ENCODE measurements around the gene MFN2.
A peak's percentile ranks its signal among the peaks of the same experiment; 100 is the strongest.

The MFN2 gene

GRCh38 chr1:12019858-12020509 lies 39.7 kb downstream of the MFN2 start (continued):
- TF ChIP-seq ZNF362 (tag by site-specific recombination; IDR thresholded peaks at IDR 0.05) (no peak), ZNF174 (tag by site-specific recombination; IDR thresholded peaks at IDR 0.05) (no peak), KLF16 (tag by site-specific recombination; IDR thresholded peaks at IDR 0.05) (no peak), ZFP3 (tag by site-specific recombination; IDR thresholded peaks at IDR 0.05; ENCODE audit: low read depth) (no peak; the same call in 1 of the 2 replicates), HOXD13 (CRISPR knock-in tag; IDR thresholded peaks at IDR 0.05; ENCODE audit: borderline replicate concordance) (no peak), SP3 (tag by site-specific recombination; IDR thresholded peaks at IDR 0.05) (no peak; the same call in 1 of the 2 replicates), SCRT1 (tag by site-specific recombination; IDR thresholded peaks at IDR 0.05; ENCODE audit: borderline replicate concordance) (no peak), ZNF391 (tag by site-specific recombination; IDR thresholded peaks at IDR 0.05; ENCODE audit: borderline replicate concordance, low read depth) (no peak), PRDM2 (tag by site-specific recombination; IDR thresholded peaks at IDR 0.05; ENCODE audit: borderline replicate concordance) (no peak), GLI4 (tag by site-specific recombination; IDR thresholded peaks at IDR 0.05) (no peak), ZNF549 (tag by site-specific recombination; IDR thresholded peaks at IDR 0.05) (no peak), ZNF768 (tag by site-specific recombination; IDR thresholded peaks at IDR 0.05) (peak; percentile 76; the same call in 1 of the 2 replicates), TCF7L2 (IDR thresholded peaks at IDR 0.05; ENCODE audit: borderline replicate concordance, low read depth, low read length) (no peak), ZSCAN30 (tag by site-specific recombination; IDR thresholded peaks at IDR 0.05) (no peak), ZNF530 (tag by site-specific recombination; IDR thresholded peaks at IDR 0.05; ENCODE audit: low read depth) (no peak), ZNF280C (tag by site-specific recombination; IDR thresholded peaks at IDR 0.05) (no peak), ZBTB6 (tag by site-specific recombination; IDR thresholded peaks at IDR 0.05) (no peak), ZNF776 (tag by site-specific recombination; IDR thresholded peaks at IDR 0.05; ENCODE audit: borderline replicate concordance) (no peak), ZNF114 (tag by site-specific recombination; IDR thresholded peaks at IDR 0.05) (no peak), PATZ1 (tag by site-specific recombination; IDR thresholded peaks at IDR 0.05) (peak; percentile 76; the same call in 1 of the 2 replicates), ZNF184 (tag by site-specific recombination; IDR thresholded peaks at IDR 0.05) (no peak), ZNF792 (tag by site-specific recombination; IDR thresholded peaks at IDR 0.05) (peak; percentile 87; the same call in 1 of the 2 replicates), ZNF350 (tag by site-specific recombination; IDR thresholded peaks at IDR 0.05) (no peak), MYNN (tag by site-specific recombination; IDR thresholded peaks at IDR 0.05; ENCODE audit: borderline replicate concordance) (no peak), MZF1 (tag by site-specific recombination; IDR thresholded peaks at IDR 0.05; ENCODE audit: borderline replicate concordance) (no peak), YY2 (tag by site-specific recombination; IDR thresholded peaks at IDR 0.05) (no peak)
